ENCODE measurements around the gene RAET1L.
"Not testable (repeated sequence)": the region's sequence is repeated elsewhere in the genome, so short reads cannot be mapped to it uniquely, and the experiment has no call there.

The RAET1L gene

DNA sequence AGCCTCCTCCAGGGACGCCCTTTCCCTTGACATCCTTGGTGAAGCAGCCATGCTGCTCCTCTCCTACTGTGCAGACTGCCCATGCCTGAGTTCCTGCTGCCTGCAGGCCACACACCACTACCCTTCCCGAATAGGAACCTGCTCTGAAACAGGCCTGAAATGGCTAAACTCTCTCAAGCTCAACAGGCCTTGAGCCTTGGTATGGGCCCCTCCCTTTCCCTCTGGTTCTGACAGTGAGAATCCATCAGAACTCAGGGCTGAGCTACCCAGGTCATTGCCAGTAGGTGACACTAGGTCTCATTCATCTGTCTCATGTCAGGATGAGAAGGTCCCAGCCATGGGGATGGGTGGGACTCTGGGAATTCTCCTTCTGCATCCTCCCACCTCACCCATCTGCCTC lies 25.7 kb downstream of the RAET1L start:
- H3K4me3 Mint-ChIP-seq, result no peak overlapping the region
- H3K27me3 Mint-ChIP-seq, result peaks cover 63% of the 10 kb centered on the region
- no peaks in the 10 kb centered on the region for H3K36me3 Mint-ChIP-seq (ENCODE audit: low read depth)
- H3K9me3 Mint-ChIP-seq, result no peaks in the 10 kb centered on the region
- no peak overlapping the region for H3K27ac Mint-ChIP-seq
- peaks cover 36% of the 10 kb centered on the region for H3K4me1 Mint-ChIP-seq (ENCODE audit: low read depth)

DNA sequence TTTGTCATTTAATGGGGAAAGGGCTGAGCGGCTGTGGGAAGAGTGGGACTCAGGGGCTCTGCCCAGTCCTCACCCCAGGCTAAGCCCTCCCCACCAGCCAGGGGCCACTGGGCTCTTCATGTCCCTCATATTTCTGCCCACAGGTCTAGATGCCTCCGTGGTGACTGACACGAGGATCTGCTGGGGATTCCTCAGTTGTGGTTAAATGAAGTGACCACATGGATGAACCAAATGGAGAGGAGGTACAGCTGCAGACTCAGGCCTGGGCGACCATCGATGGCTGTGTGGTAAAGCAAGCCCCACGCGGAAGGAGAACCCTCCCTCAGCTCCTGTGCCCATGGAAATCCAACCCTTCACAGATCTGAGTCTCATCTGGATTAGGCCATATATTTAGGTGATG lies 29.4 kb downstream of the RAET1L start:
- Mint-ChIP-seq H3K27me3 (peaks cover 95% of the 10 kb centered on the region), H3K27ac (no peak overlapping the region), H3K9me3 (no peaks in the 10 kb centered on the region), H3K4me1 (ENCODE audit: low read depth) (peaks cover 19% of the 10 kb centered on the region), H3K36me3 (ENCODE audit: low read depth) (no peaks in the 10 kb centered on the region), H3K4me3 (no peak overlapping the region)

DNA sequence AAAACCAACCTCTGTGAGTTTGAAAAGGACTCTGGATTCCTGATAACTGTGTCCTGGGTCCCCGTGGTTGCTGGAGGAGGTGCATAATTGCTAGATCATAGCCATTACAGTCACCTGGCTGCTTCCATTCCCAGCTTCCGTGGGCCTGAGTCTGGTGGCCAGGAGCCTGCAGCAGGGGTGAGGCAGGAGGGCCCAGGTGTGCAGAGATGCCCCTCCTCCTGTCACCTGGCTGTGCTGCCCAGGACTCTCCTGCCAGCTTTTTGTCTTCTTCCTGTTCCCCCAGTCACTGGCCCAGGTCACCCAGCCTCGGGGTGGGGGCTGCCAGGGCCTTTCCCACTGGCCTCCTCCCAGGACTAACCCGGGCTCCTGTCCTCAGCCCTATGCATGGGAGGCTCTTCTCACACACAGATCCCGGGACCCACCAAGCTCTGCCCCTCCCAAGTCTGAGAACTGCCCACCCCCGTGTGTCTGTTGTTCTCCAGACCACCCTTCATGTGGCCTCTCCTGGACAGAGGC lies 30.0 kb downstream of the RAET1L start:
- H3K36me3 Mint-ChIP-seq (ENCODE audit: low read depth), result no peaks in the 10 kb centered on the region
- H3K27me3 Mint-ChIP-seq, result peaks cover 93% of the 10 kb centered on the region
- no peak overlapping the region for H3K4me3 Mint-ChIP-seq
- peaks cover 17% of the 10 kb centered on the region for H3K4me1 Mint-ChIP-seq (ENCODE audit: low read depth)
- H3K9me3 Mint-ChIP-seq, result no peaks in the 10 kb centered on the region
- no peak overlapping the region for H3K27ac Mint-ChIP-seq

DNA sequence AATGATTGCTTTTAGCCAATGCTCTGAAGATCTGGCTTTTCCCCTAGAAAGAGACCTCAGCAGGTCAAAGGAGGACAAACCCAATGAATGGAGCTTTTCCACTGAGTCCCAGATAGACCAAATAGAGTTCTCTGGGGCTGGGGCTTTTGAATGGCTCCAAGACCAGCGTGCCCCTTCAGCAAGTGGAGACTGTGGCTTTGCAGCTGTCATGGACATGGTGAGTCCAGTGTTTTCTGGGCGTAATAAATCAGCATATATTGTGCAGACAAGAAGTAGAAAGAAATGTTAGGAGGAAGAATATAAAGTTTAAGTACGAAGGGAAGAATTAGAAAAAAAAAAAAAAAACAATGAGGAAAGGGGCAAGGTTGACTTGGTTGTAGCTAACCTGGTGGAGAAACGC lies 33.5 kb downstream of the RAET1L start:
- Mint-ChIP-seq H3K4me1 (ENCODE audit: low read depth) (peaks cover 32% of the 10 kb centered on the region), H3K27me3 (peaks cover 95% of the 10 kb centered on the region), H3K27ac (no peak overlapping the region), H3K36me3 (ENCODE audit: low read depth) (no peaks in the 10 kb centered on the region), H3K4me3 (no peak overlapping the region), H3K9me3 (peaks cover 6% of the 10 kb centered on the region)

DNA sequence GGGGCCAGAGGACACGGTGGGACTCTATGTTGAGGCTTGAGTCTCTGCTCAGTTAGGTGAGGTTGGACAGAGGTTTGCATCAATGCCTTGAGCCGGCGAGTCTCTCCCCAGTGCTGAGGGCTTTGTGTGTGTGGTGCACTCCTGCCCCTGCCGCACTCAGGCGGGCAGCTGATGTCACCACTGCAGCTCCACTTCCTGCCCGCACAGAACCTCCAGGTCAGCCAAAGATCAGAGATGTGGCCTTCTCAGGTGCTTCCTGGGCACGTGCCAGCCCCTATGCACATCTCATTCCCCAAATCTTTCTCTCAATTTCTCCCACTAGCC lies 33.9 kb downstream of the RAET1L start:
- H3K9me3 Mint-ChIP-seq; H3K27ac Mint-ChIP-seq; H3K36me3 Mint-ChIP-seq (ENCODE audit: low read depth): not testable (repeated sequence)
- peaks cover 95% of the 10 kb centered on the region for H3K27me3 Mint-ChIP-seq
- peak overlapping the region; percentile 81 for H3K4me3 Mint-ChIP-seq
- H3K4me1 Mint-ChIP-seq (ENCODE audit: low read depth), result peaks cover 32% of the 10 kb centered on the region

DNA sequence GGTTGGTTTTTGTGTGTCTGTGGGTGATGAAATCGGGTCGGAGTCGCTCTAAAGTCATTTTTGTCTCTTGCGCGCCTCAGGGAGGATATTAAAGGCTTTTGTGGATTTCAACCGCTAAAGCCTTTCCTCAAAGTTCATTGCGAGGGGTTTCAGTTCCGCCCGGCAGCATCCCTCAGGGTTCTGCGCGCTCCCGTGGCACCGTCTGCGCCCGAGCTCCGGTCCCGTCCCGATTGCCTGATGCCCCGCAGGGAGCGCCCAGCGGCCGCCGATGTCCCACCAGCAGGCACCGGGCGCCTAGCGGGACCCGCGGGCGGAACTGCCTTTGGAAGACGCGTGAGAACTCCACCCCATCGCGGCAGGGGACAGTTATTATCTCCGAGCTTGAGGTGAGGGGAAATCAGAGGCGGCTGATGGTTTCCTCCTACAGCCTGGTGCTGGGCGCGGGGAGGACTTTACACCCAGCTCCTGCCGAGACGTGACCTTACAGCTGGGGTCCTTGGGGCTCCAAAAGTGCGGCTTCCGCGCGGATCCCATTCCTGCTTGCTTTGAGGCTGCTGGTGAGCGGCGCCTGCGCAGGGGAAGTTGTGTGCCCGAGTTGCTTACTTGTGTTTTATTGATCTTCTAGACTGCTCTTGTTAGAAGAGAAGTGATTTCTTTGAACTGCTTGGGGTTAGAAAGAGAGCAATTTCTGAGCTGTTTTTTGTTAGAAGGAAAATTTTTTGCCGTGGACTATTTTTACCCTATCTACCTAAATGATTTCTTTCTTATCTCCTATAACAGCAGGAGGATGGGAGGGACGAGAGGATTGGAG lies 34.5 kb downstream of the RAET1L start:
- peaks cover 32% of the 10 kb centered on the region for H3K4me1 Mint-ChIP-seq (ENCODE audit: low read depth)
- peaks cover 6% of the 10 kb centered on the region for H3K9me3 Mint-ChIP-seq
- H3K36me3 Mint-ChIP-seq (ENCODE audit: low read depth), result no peaks in the 10 kb centered on the region
- H3K4me3 Mint-ChIP-seq, result peak overlapping the region; percentile 81
- peak overlapping the region; percentile 60 for H3K27ac Mint-ChIP-seq
- H3K27me3 Mint-ChIP-seq, result peaks cover 95% of the 10 kb centered on the region

DNA sequence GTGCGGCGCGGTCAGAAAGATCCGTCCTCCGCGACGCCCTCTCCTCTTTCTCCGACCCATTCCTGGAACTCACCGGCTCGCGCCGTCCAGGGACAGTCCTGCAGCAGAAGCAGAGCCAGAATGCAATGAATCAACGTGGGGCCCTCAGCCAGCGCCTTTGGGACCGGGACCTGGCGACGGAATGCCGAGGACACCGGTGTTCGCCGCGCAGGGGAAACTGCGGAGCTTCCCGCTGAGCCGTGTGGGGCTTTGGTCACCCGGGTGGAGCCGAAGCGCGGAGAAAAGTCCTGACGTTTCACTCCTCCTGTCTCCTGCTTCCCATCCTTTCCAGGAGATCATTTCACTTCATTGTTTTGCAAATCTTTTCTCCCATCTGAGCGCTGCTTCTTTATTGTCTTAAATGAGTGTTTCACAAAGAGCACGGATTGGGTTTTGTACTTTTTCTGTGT lies 35.1 kb downstream of the RAET1L start:
- Mint-ChIP-seq H3K36me3 (ENCODE audit: low read depth) (no peaks in the 10 kb centered on the region), H3K9me3 (peaks cover 6% of the 10 kb centered on the region), H3K4me3 (peak overlapping the region; percentile 81), H3K4me1 (ENCODE audit: low read depth) (peaks cover 32% of the 10 kb centered on the region), H3K27ac (peak overlapping the region; percentile 60), H3K27me3 (peaks cover 95% of the 10 kb centered on the region)

DNA sequence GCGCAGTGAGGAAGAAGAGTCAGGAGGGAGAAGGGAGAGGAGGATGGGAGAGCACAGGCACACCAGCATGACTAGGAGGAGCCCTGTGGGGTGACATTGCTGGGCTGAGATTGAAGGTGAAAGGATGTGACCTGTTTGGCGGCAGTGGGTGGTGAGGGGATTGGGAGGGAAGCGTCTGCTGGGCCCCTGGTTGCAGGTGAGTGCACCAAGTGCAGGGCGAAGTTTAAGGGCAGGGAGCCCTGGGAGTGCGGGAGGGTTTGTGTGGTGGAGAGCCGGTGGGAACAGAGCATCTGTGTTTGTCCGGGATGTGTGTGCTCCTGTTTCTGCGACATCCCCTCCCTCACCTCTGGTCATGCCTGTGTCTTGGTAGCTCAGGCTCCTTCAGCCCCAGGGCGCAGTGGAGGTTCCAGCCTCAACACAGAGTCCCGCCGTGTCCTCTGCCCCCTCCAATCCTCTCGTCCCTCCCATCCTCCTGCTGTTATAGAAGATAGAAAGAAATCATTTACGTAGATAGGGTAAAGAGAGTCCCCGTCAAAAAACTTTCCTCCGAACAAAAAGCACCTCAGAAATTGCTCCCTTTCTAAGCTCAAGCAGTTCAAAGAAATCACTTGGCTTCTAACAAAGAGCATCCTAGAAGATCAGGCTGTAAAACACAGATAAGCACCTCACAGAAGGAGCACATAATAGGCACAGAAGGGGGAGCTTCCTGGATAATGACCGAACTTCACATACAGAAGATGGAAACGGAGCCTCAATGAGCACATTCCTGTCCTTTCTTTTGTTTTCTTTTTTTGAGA lies 36.6 kb downstream of the RAET1L start:
- peaks cover 6% of the 10 kb centered on the region for H3K9me3 Mint-ChIP-seq
- peaks cover 32% of the 10 kb centered on the region for H3K4me1 Mint-ChIP-seq (ENCODE audit: low read depth)
- no peaks in the 10 kb centered on the region for H3K36me3 Mint-ChIP-seq (ENCODE audit: low read depth)
- H3K4me3 Mint-ChIP-seq, result no peak overlapping the region
- peaks cover 91% of the 10 kb centered on the region for H3K27me3 Mint-ChIP-seq
- H3K27ac Mint-ChIP-seq, result no peak overlapping the region

DNA sequence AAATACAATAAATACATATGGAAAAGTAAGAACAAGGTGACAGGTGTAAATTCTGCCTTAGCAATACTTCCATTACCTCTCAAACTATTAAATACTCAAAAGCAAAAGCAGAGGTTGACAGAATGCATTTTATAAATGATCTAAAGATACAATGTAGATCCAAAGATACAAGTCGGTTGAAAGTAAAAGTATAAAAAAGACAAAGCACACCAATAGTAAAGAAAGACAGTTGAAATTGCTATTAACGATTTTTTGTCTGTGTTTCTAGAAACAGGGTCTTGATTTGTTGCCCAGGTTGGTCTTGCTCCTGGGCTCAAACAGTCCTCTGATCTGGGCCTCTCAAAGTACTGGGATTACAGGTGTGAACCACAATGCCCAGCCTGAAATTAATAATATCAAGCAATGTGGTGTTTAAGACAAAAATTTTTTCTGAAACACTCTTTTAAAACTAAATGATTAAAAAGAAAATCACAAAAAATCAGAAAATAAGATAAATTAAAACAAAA lies 37.7 kb downstream of the RAET1L start:
- Mint-ChIP-seq H3K27ac (no peak overlapping the region), H3K9me3 (peaks cover 6% of the 10 kb centered on the region), H3K4me3 (no peak overlapping the region), H3K36me3 (ENCODE audit: low read depth) (no peaks in the 10 kb centered on the region), H3K4me1 (ENCODE audit: low read depth) (peaks cover 32% of the 10 kb centered on the region), H3K27me3 (peaks cover 88% of the 10 kb centered on the region)

DNA sequence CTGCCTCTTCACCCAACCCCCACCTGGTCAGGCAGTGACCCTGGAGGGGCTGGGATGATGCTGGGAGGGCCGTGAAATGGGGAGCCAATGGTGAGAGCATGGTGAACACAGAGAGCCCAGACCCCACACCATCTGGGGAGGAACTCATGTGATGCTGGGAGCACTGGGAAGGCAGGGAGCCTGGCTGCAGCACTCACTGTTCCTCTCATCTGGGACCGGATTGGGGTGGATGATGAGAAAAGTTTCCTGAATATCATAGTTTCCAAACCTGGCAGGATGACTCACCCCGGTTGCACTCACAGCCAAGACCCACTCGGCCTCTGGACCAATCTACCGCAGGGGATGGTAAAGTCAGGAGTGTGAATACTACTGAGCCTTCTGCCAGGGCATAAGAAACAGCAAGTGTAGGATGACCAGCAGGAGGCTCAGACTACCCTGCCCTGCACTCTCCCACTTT lies 39.8 kb downstream of the RAET1L start:
- Mint-ChIP-seq H3K4me3 (no peak overlapping the region), H3K27me3 (peaks cover 86% of the 10 kb centered on the region), H3K4me1 (ENCODE audit: low read depth) (peaks cover 19% of the 10 kb centered on the region), H3K27ac (no peak overlapping the region), H3K36me3 (ENCODE audit: low read depth) (no peaks in the 10 kb centered on the region), H3K9me3 (peaks cover 6% of the 10 kb centered on the region)

DNA sequence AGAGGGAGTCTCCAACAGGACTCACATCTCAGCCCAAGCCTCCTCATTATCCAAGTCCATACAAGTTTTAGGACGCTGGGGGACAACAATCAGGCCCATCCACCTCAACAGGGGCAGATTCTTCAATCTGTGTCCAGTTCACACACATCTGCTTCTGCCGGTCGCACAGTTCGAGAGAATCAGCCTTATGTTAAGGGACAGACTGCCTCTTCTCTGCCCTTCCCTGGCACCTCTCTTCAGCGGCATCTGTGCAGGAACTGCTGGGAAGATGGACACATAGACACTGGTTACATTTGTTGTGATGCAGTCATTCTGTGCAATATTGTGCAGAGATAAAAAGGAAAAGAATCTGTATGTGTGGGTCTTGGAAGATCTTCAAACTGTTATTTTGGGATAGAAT lies 40.6 kb downstream of the RAET1L start:
- peaks cover 6% of the 10 kb centered on the region for H3K9me3 Mint-ChIP-seq
- no peak overlapping the region for H3K4me3 Mint-ChIP-seq
- peaks cover 12% of the 10 kb centered on the region for H3K4me1 Mint-ChIP-seq (ENCODE audit: low read depth)
- H3K36me3 Mint-ChIP-seq (ENCODE audit: low read depth), result no peaks in the 10 kb centered on the region
- no peak overlapping the region for H3K27ac Mint-ChIP-seq
- peaks cover 84% of the 10 kb centered on the region for H3K27me3 Mint-ChIP-seq

DNA sequence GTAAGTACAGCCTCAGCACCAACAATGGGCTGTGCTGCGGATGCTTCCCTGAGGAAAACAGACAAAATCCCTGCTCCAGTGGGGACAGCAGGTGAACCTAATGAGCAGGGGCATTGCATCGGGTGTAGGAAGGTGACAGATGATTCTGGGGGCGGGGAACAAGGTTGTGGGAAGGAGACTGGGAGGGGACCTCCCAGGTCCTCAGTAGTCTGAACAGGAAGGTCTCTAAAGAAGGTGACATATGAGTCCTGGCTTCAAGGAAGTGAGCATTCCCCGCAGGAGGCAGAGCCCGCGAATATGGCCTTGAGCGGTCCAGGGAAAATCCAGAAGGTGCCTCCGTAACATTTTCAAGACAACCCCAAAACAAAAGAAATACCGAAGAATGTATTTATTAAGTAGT lies 42.2 kb downstream of the RAET1L start:
- Mint-ChIP-seq H3K27me3 (peaks cover 82% of the 10 kb centered on the region), H3K27ac (no peak overlapping the region), H3K9me3 (peaks cover 2% of the 10 kb centered on the region), H3K4me1 (ENCODE audit: low read depth) (peaks cover under 1% of the 10 kb centered on the region), H3K36me3 (ENCODE audit: low read depth) (no peaks in the 10 kb centered on the region), H3K4me3 (no peak overlapping the region)

DNA sequence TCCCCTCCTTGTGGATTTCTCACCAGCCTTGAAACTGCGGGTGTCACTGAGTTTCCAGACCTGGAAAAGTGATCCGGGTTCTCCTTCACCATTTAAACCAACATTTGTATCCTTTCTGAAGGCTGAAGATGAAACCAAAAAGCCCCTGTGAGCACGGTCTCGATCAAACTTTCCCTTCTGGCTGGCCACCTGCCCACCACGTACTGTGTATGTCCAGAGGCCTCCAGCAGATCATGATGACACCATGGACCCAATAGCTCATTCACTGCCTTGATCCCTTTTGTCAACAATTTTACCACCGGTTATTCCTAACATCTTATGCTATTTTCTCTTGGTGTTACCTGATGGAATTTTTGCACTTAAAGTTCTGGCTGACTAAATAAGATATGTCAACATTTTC lies 46.0 kb downstream of the RAET1L start:
- H3K4me1 Mint-ChIP-seq (ENCODE audit: low read depth), result no peaks in the 10 kb centered on the region
- H3K27ac Mint-ChIP-seq, result no peak overlapping the region
- H3K4me3 Mint-ChIP-seq, result no peak overlapping the region
- H3K36me3 Mint-ChIP-seq (ENCODE audit: low read depth), result no peaks in the 10 kb centered on the region
- no peaks in the 10 kb centered on the region for H3K9me3 Mint-ChIP-seq
- H3K27me3 Mint-ChIP-seq, result peaks cover 82% of the 10 kb centered on the region

DNA sequence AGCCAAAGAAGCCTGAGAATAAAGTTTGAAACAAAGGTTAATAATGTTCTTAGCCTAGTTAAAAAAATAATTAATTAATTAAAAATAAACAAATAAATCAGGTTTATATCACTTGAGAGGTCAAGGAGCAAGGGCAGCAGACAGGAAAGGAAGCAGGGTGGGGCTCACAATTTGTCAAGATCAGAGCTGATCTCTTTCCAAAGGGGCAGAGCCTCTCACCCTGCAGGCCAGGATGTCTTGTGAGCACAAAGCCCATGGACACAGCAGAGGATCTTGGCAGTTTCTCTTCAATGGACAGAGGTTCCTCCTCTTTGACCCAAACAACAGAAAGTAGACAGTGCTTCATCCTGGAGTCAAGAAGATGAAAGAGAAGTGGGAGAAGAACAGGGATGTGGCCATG lies 46.7 kb downstream of the RAET1L start:
- Mint-ChIP-seq H3K27me3 (peaks cover 87% of the 10 kb centered on the region), H3K36me3 (ENCODE audit: low read depth) (no peaks in the 10 kb centered on the region), H3K27ac (no peak overlapping the region), H3K4me3 (no peak overlapping the region), H3K4me1 (ENCODE audit: low read depth) (no peaks in the 10 kb centered on the region), H3K9me3 (no peaks in the 10 kb centered on the region)

DNA sequence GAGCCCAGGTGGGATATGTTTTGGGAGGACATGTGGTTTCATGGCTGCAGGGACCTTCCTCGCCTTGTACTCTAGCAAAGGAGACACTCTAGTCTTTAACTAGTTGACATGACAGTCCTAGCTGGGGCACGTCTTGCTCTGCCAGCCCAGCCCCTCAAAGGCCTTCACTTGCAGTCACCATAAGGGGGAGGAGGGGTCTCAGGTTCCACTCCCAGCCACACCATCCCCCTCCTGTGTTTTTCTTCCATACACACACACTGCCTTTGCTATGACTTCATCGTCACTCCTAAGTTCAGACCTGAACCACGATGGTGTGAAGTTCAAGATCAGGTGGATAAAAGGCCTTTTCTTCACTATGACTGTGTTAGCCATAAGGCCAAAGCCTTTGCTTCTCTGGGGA lies 48.1 kb downstream of the RAET1L start:
- Mint-ChIP-seq H3K27me3 (peaks cover 87% of the 10 kb centered on the region), H3K27ac (no peak overlapping the region), H3K9me3 (no peaks in the 10 kb centered on the region), H3K4me1 (ENCODE audit: low read depth) (no peaks in the 10 kb centered on the region), H3K36me3 (ENCODE audit: low read depth) (no peaks in the 10 kb centered on the region), H3K4me3 (no peak overlapping the region)
